H1 (cell line): ENCODE data around the gene SLK. TPM values are rescaled to one million over a fixed set of nuclear protein-coding genes. Genes with fewer than 3 reads are reported as not detected.

Source experiments
- CTCF ChIA-PET: fragments of 300-600 bp; sonication (Branson Sonifier 250); formaldehyde crosslinking; loops from one replicate; lab custom pipeline; 2021; ENCODE audit not compliant: partially characterized antibody; lab: Charles Lee
- POLR2A ChIA-PET: fragments of 300-600 bp; sonication (Branson Sonifier 250); formaldehyde crosslinking; loops from one replicate; lab custom pipeline; 2021; ENCODE audit warnings: inconsistent platforms; ENCODE audit not compliant: partially characterized antibody; lab: Charles Lee
- DNase-seq, 2 experiments: peaks; one replicate each; pipeline versions ENCODE4 v3.0.0 to v3.0.0-alpha.2; 2010 to 2022; ENCODE audit warnings: low spot score in 2 of 2, low read depth in 1 of 2, mixed read lengths in 1 of 2
- FAIRE-seq: peaks from 2 replicates; lab custom pipeline; 2011; peaks lifted over from hg19 to GRCh38; lab: Jason Lieb, UNC
- H2AFZ ChIP-seq: 2 replicates; pipeline ENCODE4 v1.8.1; 2012; ENCODE audit warnings: low read length, inconsistent platforms
- H2AK5ac ChIP-seq: 2 replicates; pipeline ENCODE4 v1.6.1; 2013; ENCODE audit warnings: low read depth, low read length
- H2BK120ac ChIP-seq: replicated peaks from 2 replicates; pipeline ENCODE3; 2013; ENCODE audit warnings: low read depth, low read length, inconsistent platforms
- H2BK12ac ChIP-seq: 2 replicates; pipeline ENCODE4 v1.6.1; 2013; ENCODE audit warnings: low read depth, low read length
- H2BK15ac ChIP-seq: 2 replicates; pipeline ENCODE4 v1.6.1; 2013; ENCODE audit warnings: low read length
- H2BK20ac ChIP-seq: 2 replicates; pipeline ENCODE4 v1.6.1; 2013; ENCODE audit warnings: low read length
- H2BK5ac ChIP-seq: 2 replicates; pipeline ENCODE4 v1.6.1; 2013; ENCODE audit warnings: low read depth, low read length
- H3K14ac ChIP-seq: 2 replicates; pipeline ENCODE4 v1.6.1; 2013; ENCODE audit warnings: inconsistent platforms; ENCODE audit not compliant: insufficient read length
- H3K18ac ChIP-seq: 2 replicates; pipeline ENCODE4 v1.6.1; 2013; ENCODE audit warnings: low read length; ENCODE audit errors: extremely low read depth
- H3K23ac ChIP-seq: 2 replicates; pipeline ENCODE4 v1.6.1; 2013; ENCODE audit warnings: inconsistent platforms; ENCODE audit not compliant: insufficient read length
- H3K23me2 ChIP-seq: 2 replicates; pipeline ENCODE4 v1.6.1; 2013; ENCODE audit warnings: low read depth, low read length
- H3K27ac ChIP-seq: 2 replicates; pipeline ENCODE4 v1.6.1; 2011; ENCODE audit warnings: low read depth, low read length, inconsistent platforms
- H3K27me3 ChIP-seq, 4 experiments: replicated peaks in 1 of 4; 1 replicate in 1 of 4; 2 replicates in 3 of 4; pipeline versions ENCODE4 v1.6.1 to v1.8.1; 2011 to 2013; ENCODE audit warnings: low read length in 3 of 4, mild to moderate bottlenecking in 3 of 4, inconsistent platforms in 2 of 4, mixed read lengths in 2 of 4, moderate library complexity in 1 of 4; ENCODE audit not compliant: control insufficient read depth in 3 of 4, insufficient read depth in 3 of 4; ENCODE audit errors: extremely low read depth in 1 of 4
- H3K36me3 ChIP-seq, 4 experiments: 2 replicates each; pipeline versions ENCODE4 v1.6.1 to v1.8.1; 2011 to 2013; ENCODE audit warnings: mild to moderate bottlenecking in 4 of 4, low read length in 3 of 4, moderate library complexity in 2 of 4, control low read depth in 1 of 4, inconsistent platforms in 1 of 4; ENCODE audit not compliant: insufficient read depth in 4 of 4, control insufficient read depth in 2 of 4
- H3K4ac ChIP-seq: replicated peaks from 2 replicates; pipeline ENCODE3; 2013; ENCODE audit warnings: low read length, low read depth, mixed read lengths, inconsistent platforms; ENCODE audit not compliant: insufficient read length
- H3K4me1 ChIP-seq, 4 experiments: replicated peaks in 1 of 4; 1 replicate in 1 of 4; 2 replicates in 3 of 4; pipeline versions ENCODE4 v1.6.1 to v1.8.1; 2011 to 2013; ENCODE audit warnings: low read length in 3 of 4, inconsistent platforms in 2 of 4, mixed read lengths in 1 of 4; ENCODE audit not compliant: insufficient read depth in 4 of 4, control insufficient read depth in 3 of 4
- H3K4me2 ChIP-seq, 2 experiments: 2 replicates each; pipeline versions ENCODE4 v1.6.1 to v1.8.1; 2011 to 2013; ENCODE audit warnings: low read depth in 2 of 2, low read length in 2 of 2, control low read depth in 1 of 2, inconsistent platforms in 1 of 2, mild to moderate bottlenecking in 1 of 2; ENCODE audit not compliant: insufficient read depth in 1 of 2
- H3K4me3 ChIP-seq, 4 experiments: fragments of 200-600, 300-600 bp in 1 of 4; sonication (generic), shearing (Covaris generic), sonication (Bioruptor Twin) in 1 of 4; 2 replicates each; pipeline versions ENCODE4 v1.5.1 to v1.8.1; 2011 to 2016; ENCODE audit warnings: low read length in 4 of 4, low read depth in 3 of 4, control low read depth in 2 of 4, inconsistent platforms in 2 of 4, mild to moderate bottlenecking in 2 of 4, mixed read lengths in 1 of 4, moderate library complexity in 1 of 4; ENCODE audit not compliant: insufficient read depth in 2 of 4; ENCODE audit errors: extremely low read depth in 1 of 4
- H3K56ac ChIP-seq: replicated peaks from 2 replicates; pipeline ENCODE3; 2013; ENCODE audit warnings: low read depth, mild to moderate bottlenecking, mixed read lengths, low read length, inconsistent platforms; ENCODE audit not compliant: insufficient read length
- H3K79me1 ChIP-seq: 2 replicates; pipeline ENCODE4 v1.6.1; 2013; ENCODE audit warnings: low read depth, low read length, control low read depth
- H3K79me2 ChIP-seq, 2 experiments: 2 replicates each; pipeline versions ENCODE4 v1.6.1 to v1.8.1; 2012 to 2013; ENCODE audit warnings: low read length in 2 of 2, mild to moderate bottlenecking in 2 of 2, inconsistent platforms in 1 of 2; ENCODE audit not compliant: insufficient read depth in 2 of 2, control insufficient read depth in 1 of 2
- H3K9ac ChIP-seq, 4 experiments: replicated peaks in 1 of 4; 1 replicate in 1 of 4; 2 replicates in 3 of 4; pipeline versions ENCODE4 v1.6.1 to v1.8.1; 2011 to 2013; ENCODE audit warnings: low read depth in 3 of 4, low read length in 3 of 4, control low read depth in 2 of 4, mild to moderate bottlenecking in 2 of 4, moderate library complexity in 2 of 4, inconsistent platforms in 1 of 4; ENCODE audit errors: extremely low read depth in 1 of 4
- H3K9me3 ChIP-seq, 2 experiments: 2 replicates each; pipeline versions ENCODE4 v1.6.1 to v1.8.1; 2012 to 2013; ENCODE audit warnings: mild to moderate bottlenecking in 2 of 2, moderate library complexity in 2 of 2, control low read depth in 1 of 2, inconsistent platforms in 1 of 2, low read depth in 1 of 2, low read length in 1 of 2, mixed read lengths in 1 of 2; ENCODE audit not compliant: insufficient read depth in 2 of 2
- H4K20me1 ChIP-seq, 2 experiments: replicated peaks in 1 of 2; 2 replicates each; pipeline versions ENCODE3 to v1.8.1; 2011 to 2013; ENCODE audit warnings: inconsistent platforms in 2 of 2, low read length in 2 of 2, mild to moderate bottlenecking in 1 of 2; ENCODE audit not compliant: insufficient read depth in 2 of 2, control insufficient read depth in 1 of 2
- H4K5ac ChIP-seq: 2 replicates; pipeline ENCODE4 v1.6.1; 2013; ENCODE audit warnings: low read length, low read depth, mixed read lengths, inconsistent platforms; ENCODE audit not compliant: insufficient read length
- H4K8ac ChIP-seq: 2 replicates; pipeline ENCODE4 v1.8.0; 2013; ENCODE audit warnings: mild to moderate bottlenecking, moderate library complexity, low read length, inconsistent platforms; ENCODE audit not compliant: insufficient read depth; ENCODE audit errors: extremely low read depth
- H4K91ac ChIP-seq: replicated peaks from 2 replicates; pipeline ENCODE3; 2013; ENCODE audit warnings: low read length, mixed read lengths, inconsistent platforms; ENCODE audit not compliant: insufficient read length
- CHD2 ChIP-seq: IDR thresholded peaks from 2 replicates; pipeline ENCODE4 v1.6.1; 2012; ENCODE audit warnings: low read length, improper control_type of control experiment
- RFX5 ChIP-seq: IDR thresholded peaks from 2 replicates; pipeline ENCODE4 v1.6.1; 2011; ENCODE audit warnings: low read depth, low read length, improper control_type of control experiment, borderline replicate concordance
- WGBS, 2 experiments: shearing (Covaris generic) in 1 of 2; methylation state at CpG; one replicate each; pipeline versions ENCODE4 v1.1.6 to v1.1.7; 2013 to 2015; ENCODE audit warnings: low lambda C conversion rate in 2 of 2, mixed read lengths in 2 of 2, inconsistent platforms in 1 of 2, low coverage in 1 of 2, missing lambda C conversion rate in 1 of 2; ENCODE audit not compliant: insufficient replicate concordance in 2 of 2, insufficient coverage in 1 of 2, insufficient read length in 1 of 2; ENCODE audit errors: extremely low coverage in 1 of 2, missing lambda C conversion rate in 1 of 2; 5-methylcytosine and 5-hydroxymethylcytosine counted together
- polyA plus RNA-seq, 7 experiments: library from polyadenylated mRNA; depleted of rRNA in 3 of 7; stranded (reverse) in 5 of 7; unstranded in 2 of 7; fragments of >200 nt in 5 of 7; fragments of 200-250 nt in 2 of 7; gene quantifications; 1 replicate in 5 of 7; 2 replicates in 1 of 7; 4 replicates in 1 of 7; pipeline versions ENCODE4 v1.2.1 to v1.2.3, GENCODE V29; 2011 to 2013; ENCODE audit warnings: missing spikeins in 2 of 7, mixed read lengths in 2 of 7
- total RNA-seq: library from RNA; stranded (reverse); fragmentation: NEBNext Ultra II Directional; extraction: Animal tissue kit (Norgen Biotek cat#: 25700); gene quantifications from 2 replicates; pipeline ENCODE4 v1.2.1, GENCODE V29; 2021

Gene SLK
- total and polyA plus RNA-seq, 2 of the 8 experiments (the other 6 are each of a cell fraction or from before 2014, with no cell fraction given): 2.7 to 18.3 TPM

- Histone ChIP-seq H3K14ac (no peak overlapping the region), H3K23me2 (no peaks in the 10 kb centered on the region), H3K23ac (no peak overlapping the region), H4K91ac (no peak overlapping the region), H2AK5ac (no peak overlapping the region), H3K18ac (no peak overlapping the region), H3K4ac (no peak overlapping the region), H2BK12ac (no peak overlapping the region), H3K27me3 (no peaks in the 10 kb centered on the region), H3K79me2 (no peaks in the 10 kb centered on the region), H2BK15ac (no peak overlapping the region), H3K56ac (no peak overlapping the region), H3K36me3 (no peaks in the 10 kb centered on the region), H4K20me1 (no peaks in the 10 kb centered on the region), H2AFZ (peak overlapping the region; percentile 66; the same call in 1 of the 2 replicates), H3K4me3 (no peak overlapping the region), H2BK20ac (no peak overlapping the region), H3K79me1 (no peaks in the 10 kb centered on the region), H4K5ac (no peak overlapping the region), H3K9me3 (no peaks in the 10 kb centered on the region), H3K9ac (no peak overlapping the region), H3K4me2 (no peak overlapping the region), H2BK120ac (no peak overlapping the region), H3K27ac (no peak overlapping the region), H3K4me1 (peaks cover 0 to 5% (median 4%) of the 10 kb centered on the region in 4 experiments; a peak in 4 of 7 replicates), H2BK5ac (no peak overlapping the region), H4K8ac (no peak overlapping the region)
- 93% methylated on average over 7 of the region's 7 CpGs; no CpG with 5 or more reads in 1 of the 2 experiments for WGBS, 2 experiments
- FAIRE-seq (no peak), DNase-seq (no peak)
- CTCF ChIA-PET: interaction anchor here (1.1 to 1.9 kb wide), 4 partner anchors 10 to 47 kb away, joined by 3 to 10 read pairs (median 6); no protein-coding TSS in a partner anchor
- no peak for TF ChIP-seq RFX5
- TF ChIP-seq CHD2: no peak
- POLR2A ChIA-PET: no interaction called here
Observed at GRCh38 chr10:103932271-103932670, 34.7 kb upstream of the SLK start.
